OCI-M2 (cell line): ENCODE results near the gene IL1R2.

Experiments
- DNase-seq: peaks from one replicate; lab custom pipeline; 2025; ENCODE audit not compliant: unreplicated experiment; lab: John Stamatoyannopoulos, UW

Gene IL1R2

DNA sequence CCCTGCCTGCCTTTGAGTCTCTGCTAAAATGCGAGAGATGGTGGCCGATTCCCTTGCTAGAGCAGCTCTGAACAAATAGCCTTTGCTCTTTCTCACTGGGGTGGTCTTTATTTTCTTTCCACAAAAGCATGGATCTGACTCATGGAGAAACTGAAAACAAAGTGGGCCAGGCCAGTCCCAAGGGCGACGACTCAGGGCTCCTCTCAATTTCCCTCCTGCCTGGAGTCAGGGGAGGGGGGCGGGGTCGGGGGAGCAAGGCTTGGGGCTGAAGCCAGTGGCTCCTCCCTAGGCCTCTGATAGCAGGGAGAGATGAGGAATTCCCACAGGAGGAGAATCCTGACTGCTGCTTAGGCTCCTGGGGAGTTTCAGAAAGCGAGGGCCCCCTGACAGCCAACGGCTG, 17.1 kb upstream of the IL1R2 start:
- no peak for DNase-seq

DNA sequence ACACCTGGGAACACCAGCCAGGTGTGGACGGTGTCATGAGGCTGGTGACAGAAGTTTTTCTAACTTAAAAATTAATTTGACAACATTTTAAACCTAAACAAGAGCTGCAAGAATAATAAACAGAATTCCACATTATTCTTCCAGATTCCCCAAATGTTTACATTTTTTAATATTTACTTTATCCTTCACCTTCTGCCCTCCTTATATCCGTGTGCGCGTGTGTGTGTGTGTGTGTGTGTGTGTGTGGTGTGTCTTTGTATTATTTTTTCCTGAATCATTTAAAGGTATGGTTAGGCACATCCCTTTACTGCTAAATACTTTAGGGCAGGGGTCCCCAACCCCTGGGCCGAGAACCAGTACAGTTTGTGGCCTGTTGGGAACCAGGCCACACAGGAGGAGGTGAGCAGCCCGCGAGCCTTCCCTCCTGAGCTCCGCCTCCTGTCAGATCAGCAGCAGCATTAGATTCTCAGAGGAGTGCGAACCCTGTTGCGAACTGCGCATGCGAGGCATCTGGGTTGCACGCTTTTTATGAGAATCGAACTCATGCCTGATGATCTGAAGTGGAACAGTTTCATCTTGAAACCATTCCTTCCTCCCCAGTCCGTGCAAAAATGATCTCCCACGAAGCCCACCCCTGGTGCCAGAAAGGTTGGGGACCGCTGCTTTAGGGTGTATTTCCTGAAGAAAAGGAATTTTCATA, 16.4 kb upstream of the IL1R2 start:
- DNase-seq = no peak

DNA sequence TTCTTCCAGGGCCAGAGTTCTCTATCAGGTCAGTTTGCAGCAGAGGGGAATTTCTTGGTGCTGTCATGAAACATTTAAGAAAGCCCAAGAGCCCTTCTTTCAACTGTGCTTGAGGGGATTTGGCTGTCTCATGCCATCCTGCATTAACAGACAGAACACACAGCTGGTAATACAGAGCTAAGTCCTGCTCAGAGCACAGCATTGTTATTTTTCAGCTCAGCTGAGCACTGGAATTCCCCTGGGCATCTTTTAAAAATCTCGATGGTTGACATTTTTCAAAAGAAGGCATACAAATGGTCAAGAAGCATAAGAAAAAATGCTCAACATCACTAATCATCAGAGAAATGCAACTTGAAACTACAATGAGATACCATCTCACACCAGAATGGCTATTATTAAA, 14.9 kb upstream of the IL1R2 start:
- no peak for DNase-seq

DNA sequence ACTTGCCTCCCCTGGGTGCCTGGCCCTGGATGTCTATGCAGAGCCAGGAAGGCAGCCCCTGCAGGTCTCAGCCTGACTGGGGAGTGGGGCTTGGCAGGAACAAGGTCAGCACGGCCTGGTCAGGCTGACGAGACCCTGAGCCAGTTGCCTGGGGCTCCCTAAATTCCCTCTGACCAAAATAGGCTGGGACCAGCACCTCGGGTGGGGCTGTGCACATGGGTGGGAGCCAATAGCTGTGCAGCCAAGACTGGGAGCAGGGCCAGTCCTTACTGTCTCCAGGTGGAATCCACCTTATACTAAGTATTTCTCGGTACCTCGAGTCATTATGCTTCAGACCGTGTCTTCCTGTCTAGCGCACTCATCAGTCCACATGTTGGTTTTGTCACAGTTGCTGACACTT, 11.4 kb upstream of the IL1R2 start:
- DNase-seq = no peak

DNA sequence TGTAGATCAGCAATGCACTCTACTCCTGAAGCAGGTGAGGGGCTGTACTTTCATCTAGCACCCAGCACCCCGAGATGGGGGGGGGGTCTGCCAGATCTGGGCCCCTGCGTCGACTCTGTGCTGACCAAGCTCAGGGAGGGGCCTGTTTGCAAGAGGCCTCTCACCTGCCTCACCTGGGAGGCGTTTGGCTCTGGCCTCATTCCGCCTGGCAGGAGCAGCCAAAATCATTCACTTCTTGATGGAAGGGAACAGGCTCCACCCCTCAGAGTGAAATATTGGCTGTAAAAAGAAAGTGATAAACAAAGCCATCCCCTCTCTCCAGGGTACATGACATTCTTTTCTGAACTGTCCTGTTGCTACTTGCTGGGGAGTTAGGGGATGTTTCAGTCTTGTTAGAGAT, 10.7 kb upstream of the IL1R2 start:
- DNase-seq = no peak

DNA sequence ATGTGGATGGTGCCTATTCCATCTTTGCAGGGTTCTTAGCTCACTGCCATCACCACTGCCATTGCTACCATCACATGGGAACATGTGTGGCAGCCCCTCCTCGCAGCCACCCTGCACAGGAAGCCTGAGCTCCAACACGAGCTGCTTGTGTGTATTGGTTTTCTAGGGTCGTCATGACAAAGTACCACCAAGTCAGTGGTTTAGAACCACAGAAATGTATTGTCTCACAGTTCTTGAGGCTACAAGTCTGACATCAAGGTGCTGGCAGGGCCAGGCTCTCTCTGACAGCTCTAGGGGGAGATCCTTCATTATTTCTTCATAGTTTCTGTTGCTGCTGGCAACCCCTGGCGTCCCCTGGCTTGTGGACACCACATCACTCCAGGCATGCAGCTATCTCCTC, 10.3 kb upstream of the IL1R2 start:
- no peak for DNase-seq

DNA sequence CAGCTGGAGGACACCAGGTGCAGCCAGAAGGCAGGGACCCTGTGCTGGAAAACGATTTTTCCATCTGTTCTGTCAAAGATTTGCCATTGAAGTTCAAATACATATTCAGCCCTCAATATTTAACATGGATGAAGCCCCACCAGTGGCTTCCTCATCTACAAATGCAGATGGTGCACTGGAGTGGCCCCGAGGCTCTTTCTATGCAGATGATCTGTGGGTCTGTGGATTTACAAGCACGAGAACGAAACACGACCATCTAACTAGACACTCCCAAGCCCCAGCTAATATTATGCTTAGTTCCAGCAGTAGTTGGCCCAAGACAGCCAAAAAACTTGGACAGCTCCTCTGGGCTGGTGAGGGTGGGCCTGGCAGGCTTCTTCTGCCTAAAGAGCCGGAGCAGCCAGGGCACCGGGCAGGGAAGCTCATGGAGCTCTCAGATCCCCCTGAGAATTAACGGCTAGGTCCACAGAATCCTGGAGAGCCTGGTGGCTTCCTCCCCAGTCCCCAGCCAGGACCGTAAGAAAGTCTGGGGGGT, 9.2 kb upstream of the IL1R2 start:
- DNase-seq = no peak

DNA sequence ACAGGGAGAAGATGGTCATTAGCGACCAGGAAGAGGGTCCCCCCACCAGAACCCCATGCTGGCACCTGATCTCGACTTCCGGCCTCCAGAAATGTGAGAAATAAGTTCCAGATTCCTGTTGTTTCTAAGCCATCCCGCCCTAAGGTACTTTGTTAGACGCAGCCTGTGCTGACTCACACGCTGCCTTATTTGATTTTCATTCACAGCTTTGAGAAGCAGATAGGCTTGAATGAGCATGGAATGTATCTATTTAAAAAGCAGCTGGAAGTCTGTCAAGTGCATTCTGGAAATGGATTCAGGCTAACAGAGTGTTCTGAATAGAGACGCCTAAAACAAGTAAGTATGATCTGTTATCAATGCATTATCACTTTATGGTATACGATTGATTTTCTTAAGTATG, 8.3 kb upstream of the IL1R2 start:
- DNase-seq = no peak

DNA sequence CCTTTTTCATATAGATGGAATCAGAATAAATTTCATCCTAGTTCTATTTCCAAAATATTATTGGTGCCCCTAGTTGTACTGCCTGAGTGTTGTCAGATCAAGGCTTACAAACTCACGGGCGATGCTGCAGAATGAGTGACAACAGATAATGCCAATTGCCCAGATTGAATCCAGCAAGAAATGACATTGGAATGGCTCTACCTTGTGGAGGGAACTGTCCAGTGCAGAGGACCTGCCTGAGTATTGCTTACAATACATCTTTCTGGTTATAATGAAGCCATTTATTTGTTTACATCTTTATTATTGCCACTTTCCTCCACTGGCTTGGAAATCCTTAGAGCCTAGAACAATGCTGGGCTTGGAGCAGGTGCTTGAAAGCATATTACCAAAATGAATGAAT, 7.8 kb upstream of the IL1R2 start:
- no peak for DNase-seq

DNA sequence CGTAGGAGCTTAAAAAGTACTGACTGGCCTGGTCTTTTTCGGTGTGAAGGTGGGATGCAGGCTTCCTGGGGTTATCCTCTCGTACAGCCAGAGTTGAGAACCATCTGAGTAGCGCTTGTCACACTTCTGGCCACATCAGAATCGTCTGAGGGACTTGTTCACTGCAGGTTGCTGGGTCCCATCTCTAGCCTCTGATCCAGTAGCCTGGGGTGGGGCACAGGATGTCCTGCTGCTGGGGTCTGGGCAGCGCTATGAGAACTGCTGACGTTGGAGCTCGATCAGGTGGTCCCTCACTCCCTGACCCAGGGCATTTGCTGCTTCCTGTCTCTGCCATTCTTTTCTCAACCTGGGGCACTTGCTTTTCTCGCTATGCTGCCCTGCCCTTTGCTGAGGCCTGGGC, 7.1 kb upstream of the IL1R2 start:
- DNase-seq = no peak

DNA sequence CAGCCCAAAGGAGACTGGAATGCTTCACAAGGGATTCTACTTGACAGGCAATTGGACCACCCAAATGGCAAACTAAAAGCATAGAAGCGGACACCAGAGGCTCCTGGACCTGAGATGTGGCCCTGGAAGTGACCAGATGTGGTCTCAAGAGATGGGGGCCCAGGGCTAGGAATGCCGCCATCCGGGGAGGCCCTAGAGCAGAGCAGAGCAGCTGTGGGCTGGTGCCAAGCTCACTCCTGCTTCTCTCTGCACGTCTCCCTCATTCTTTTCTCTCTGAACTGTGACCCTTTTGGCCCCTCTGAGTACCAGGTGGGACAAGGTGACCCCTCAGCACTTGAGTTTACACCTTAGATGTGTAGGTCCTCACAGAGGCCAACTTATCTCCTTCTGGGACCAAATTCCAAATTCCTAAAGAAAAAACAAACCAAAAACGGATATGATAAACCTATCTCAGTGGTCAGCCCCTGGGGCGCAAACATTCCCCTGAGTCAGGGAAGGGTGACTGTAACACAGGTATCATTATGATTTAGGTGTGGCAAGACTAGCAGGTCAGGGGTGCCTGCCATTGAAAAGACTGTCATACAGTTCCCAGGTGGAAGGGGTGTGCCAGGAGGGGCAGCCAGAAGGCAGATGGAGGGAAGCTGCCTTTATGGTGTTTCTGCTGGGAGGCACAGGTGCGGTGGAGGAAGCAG, 6.5 kb upstream of the IL1R2 start:
- no peak for DNase-seq

DNA sequence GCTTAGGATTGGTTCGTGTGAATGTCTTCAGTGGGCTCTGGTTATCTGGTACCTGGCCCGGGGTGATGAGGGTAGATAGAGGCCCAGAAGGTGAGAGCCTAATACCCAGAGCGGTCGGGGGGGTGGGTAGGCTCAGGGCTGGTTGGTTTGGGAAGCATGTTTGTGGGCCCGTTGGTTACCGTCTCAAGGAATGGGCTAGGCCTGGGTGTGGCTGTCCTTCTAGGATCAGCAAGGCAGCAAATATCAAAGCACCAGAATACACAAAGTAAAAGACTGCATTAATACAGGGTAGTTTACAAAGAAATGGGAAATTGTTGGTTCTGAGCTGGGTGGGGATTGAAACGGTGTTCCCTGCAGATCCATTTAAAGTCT, 6.0 kb upstream of the IL1R2 start:
- no peak for DNase-seq

DNA sequence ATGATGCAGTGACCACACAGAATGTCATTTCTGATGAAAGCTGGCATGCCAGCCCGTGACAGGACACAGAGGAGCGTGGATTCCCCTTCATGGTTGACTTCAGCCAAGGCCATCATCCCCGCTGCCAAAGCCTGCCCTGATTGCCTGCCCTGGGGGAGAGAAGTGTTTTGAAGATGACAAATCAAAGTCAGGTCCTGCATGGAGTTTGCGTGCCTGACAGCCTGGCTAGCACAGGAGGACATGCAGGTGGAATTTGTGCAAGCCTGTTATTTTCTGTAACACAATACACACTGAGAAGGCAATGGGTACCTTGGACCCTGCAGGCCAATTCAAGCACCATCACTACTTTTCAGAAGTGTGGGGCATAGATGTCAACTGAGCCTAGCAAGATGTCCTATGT, 5.4 kb upstream of the IL1R2 start:
- DNase-seq = no peak

DNA sequence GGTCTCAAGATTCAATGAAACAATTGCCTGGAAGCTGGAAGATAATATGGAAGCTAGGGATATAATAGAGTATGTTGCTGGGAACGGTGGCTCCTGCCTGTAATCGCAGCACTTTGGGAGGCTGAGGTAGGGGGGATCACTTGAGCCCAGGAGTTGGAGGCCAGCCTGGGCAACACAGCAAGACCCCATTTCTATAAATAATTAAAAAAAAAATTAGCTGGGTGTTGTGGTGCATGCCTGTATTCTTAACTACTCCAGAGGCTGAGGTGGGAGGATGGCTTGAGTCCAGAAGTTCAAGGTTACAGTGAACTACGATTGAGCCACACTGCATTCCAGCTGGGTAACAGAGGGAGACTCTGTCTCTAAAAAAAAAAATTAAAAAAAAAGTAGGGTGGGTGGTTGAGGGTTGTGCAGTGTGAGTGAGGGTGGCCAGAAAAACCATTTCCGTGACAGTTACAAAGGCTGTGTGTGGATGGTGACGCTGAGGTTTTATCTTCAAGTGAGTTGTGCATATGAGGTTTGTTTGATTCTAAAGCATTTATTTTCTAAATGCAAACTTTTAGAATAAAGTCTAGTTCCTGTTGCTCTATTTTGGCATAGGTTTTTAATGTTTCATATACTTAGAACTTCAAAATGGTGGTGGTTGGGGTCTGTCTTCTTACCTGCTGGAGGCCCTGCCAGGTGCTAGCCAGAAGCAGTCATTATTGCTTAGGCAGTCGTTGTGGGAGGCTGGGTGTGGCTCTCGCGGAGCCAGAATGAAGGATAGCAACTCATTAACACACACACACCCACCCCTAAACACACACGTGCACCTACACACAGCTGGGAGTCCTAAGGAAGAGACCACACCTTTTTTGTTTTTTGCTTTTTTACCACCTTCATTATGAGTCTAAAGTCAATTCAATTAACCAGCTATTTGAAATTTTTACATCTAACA, 4.7 kb upstream of the IL1R2 start:
- DNase-seq = no peak

DNA sequence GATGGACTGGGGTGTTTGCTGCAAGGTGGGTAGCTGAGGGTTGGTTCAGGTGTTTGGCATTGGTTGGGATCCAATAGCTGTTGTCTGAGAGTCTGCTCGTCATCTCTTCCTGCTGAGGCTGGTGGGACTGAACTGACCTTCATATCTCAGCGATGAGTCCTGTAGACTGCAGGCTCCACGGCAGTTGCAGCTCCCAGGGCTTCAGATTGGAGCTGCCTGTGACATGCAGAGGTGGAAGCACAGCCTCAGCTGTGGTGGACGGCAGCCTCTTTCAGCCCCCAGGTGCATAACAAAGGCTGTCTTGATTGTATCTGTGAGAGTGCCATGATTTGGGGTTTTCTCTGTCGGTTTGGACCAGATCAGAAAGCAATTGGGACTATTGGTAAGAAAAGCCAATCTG, 3.9 kb upstream of the IL1R2 start:
- DNase-seq = no peak

DNA sequence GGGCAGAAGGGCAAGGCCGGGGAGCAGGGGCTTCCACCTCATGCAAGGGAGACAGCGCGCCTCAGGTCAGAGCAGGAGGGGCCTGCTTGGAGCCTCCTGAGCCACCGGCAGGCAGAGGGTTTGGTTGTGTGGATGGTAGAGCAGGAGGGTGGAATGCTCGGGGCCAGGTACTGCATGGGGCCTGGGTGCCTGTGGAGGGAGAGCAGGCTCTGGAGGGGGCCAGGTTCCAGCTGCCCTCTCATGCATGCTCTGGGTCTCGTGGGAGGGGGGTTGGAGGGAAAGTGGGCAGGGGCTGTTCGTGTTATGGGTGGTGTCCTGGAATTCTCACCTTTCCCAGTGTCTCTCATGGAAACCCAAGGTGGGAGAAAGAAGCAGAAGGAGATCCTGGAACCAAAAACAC, 3.2 kb upstream of the IL1R2 start:
- no peak for DNase-seq

DNA sequence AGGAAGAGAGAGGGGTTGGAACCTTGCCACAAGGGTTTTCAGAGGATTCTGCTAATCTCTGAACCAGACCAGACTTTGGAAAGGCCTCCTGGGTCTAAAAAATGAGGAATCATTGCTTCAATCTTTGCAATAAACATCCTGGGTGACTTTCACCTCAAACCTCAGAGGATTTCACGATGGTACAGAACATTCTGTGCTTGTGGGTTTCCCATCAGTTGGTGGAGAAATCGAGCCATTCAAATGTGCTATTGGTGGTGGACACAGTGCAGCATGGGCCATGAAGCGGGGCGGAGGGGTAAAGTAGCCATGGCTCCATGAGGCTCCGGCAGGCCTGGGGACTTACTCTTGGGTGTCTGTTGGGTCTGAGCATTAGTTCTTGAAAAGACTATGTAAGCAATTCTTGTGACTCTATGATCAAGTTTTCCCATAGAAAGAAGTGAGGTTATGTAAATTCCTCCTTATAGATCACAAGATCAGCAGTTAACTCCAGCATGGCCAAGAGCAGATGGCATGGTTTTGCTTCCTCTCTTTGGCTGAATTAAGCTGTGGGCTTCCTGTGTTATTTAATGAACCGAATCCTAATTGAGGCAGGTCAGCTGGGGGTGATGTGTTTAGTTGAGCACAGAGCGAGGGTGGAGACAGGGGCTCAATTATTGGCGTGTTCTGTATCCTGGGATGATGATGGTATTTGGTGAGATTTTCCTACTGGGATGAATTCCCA, 1.9 kb upstream of the IL1R2 start:
- no peak for DNase-seq

DNA sequence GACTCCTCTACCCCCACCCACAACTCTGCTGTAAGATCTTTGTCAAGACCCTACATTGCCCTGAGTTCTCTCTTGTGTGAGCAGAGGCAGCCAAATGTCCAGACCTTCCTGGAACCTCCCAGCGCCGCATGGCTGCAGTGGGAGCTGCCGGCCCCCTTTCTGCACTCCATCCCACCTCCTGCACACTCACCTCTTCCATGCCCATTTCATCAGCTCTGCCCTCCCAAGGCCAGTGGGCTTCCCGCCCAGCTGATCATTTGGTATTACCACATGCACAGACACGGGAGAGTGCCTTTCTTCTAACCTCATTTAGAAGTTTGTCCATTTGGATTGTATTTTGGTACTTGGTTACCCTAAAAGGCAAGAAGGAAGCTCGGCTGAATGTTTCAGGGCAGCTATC, 2.0 kb downstream of the IL1R2 start:
- DNase-seq = no peak

DNA sequence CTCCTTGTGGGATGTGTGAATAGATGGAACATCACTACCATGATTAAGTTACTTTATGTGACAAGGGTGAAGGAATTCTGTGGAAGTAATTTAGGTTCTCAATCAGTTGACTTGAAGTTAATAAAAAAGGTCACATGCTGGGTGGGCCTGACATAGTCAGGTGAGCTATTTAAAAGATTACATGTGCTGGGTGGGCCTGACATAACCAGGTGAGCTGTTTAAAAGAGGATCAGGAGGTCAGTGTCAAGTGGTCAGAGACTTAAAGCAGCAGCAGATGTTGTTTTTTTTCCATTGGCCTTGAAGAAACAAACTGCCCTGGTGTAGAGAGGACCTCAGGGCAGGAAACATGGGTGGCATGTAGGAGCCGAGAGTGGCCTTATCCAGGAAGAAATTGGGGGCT, 3.3 kb downstream of the IL1R2 start:
- no peak for DNase-seq

DNA sequence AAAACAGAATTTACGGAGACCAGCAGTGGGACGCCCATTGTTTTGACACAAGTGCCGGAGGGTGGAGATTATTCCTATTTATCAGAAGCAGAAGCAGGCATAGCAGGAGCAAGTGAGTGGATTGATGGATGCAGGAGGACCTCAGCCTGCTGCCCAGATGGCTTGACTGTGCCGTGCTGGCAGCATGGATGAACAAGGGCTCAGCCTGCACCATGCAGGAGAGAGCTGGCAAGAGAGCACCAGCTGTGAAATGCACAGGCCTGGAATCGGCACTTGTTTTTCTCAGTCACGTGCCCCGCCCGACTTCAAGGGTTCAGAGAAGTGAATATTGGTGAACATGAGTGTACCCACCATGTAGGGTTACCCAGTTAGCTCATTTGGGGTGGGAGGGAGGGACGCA, 4.0 kb downstream of the IL1R2 start:
- no peak for DNase-seq

DNA sequence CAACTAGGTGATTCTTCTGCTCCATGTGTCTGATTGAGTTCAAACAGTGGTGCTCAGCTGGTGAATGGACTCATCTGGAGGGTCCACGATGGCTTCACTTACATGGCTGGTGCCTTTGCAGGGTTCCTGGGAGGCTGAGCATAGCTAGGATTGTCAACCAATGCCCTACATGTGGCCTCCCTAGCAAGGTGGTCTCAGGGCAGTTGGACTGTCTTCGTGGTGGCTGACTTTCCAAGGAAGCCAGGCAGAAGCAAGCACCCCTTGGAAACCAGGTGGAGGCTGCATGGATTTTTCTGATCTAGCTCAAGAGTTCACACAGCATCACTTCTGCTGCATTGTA, 6.8 kb downstream of the IL1R2 start:
- DNase-seq = no peak
